Measurements from ENCODE around the gene SLC16A4. TPM values are rescaled to one million over a fixed set of nuclear protein-coding genes. Genes with fewer than 3 reads are reported as not detected.

Gene SLC16A4
- total and polyA plus RNA-seq, 2 experiments from 2014 or later = 10.7 to 16.2 TPM

- Histone ChIP-seq H3K9me2 (replicated peaks; ENCODE audit: insufficient read depth) (no peaks in the 10 kb centered on the region), H3K9me3 (ENCODE audit: low read depth) (no peaks in the 10 kb centered on the region), H4K20me1 (ENCODE audit: insufficient read depth, poor library complexity, severe bottlenecking) (no peaks in the 10 kb centered on the region), H3K79me2 (no peaks in the 10 kb centered on the region), H3K27ac (peak overlapping the region; percentile 78), H3K27me3 (no peaks in the 10 kb centered on the region), H3K36me3 (replicated peaks; ENCODE audit: insufficient read depth, low read depth) (no peaks in the 10 kb centered on the region), H3K4me3 (no peak overlapping the region), H3K4me1 (ENCODE audit: insufficient read depth) (peaks cover 49% of the 10 kb centered on the region), H2AFZ (no peak overlapping the region), H3K4me2 (peak overlapping the region; percentile 63)
- TF ChIP-seq EZH2phosphoT487 (IDR thresholded peaks at IDR 0.05; ENCODE audit: low read depth, severe bottlenecking, unreplicated experiment) = no peak
- no peak for TF ChIP-seq EZH2 (IDR thresholded peaks at IDR 0.05; ENCODE audit: borderline replicate concordance)
- no peak for TF ChIP-seq CTCF (IDR thresholded peaks at IDR 0.05; ENCODE audit: poor library complexity)
- peak; percentile 62 for DNase-seq (ENCODE audit: low spot score)
- 64% methylated on average over 6 of the region's 6 CpGs for WGBS (ENCODE audit: low lambda C conversion rate, missing lambda C conversion rate)
Measured at GRCh38 chr1:110390096-110390495, 730 bp downstream of the SLC16A4 start.

- WGBS (ENCODE audit: low lambda C conversion rate, missing lambda C conversion rate) = 100% methylated on average over 1 of the region's 1 CpG
- TF ChIP-seq EZH2 (IDR thresholded peaks at IDR 0.05; ENCODE audit: borderline replicate concordance) (no peak), CTCF (IDR thresholded peaks at IDR 0.05; ENCODE audit: poor library complexity) (no peak), EZH2phosphoT487 (IDR thresholded peaks at IDR 0.05; ENCODE audit: low read depth, severe bottlenecking, unreplicated experiment) (no peak)
- Histone ChIP-seq H3K4me3 (no peak overlapping the region), H3K36me3 (replicated peaks; ENCODE audit: insufficient read depth, low read depth) (no peaks in the 10 kb centered on the region), H3K27ac (no peak overlapping the region), H3K4me1 (ENCODE audit: insufficient read depth) (peaks cover 26% of the 10 kb centered on the region), H4K20me1 (ENCODE audit: insufficient read depth, poor library complexity, severe bottlenecking) (no peaks in the 10 kb centered on the region), H2AFZ (no peak overlapping the region), H3K4me2 (no peak overlapping the region), H3K27me3 (no peaks in the 10 kb centered on the region), H3K79me2 (no peaks in the 10 kb centered on the region), H3K9me3 (ENCODE audit: low read depth) (no peaks in the 10 kb centered on the region), H3K9me2 (replicated peaks; ENCODE audit: insufficient read depth) (no peaks in the 10 kb centered on the region)
- DNase-seq (ENCODE audit: low spot score) = no peak
Measured at GRCh38 chr1:110387048-110387754, 3.6 kb downstream of the SLC16A4 start.

GRCh38 chr1:110385369-110385768, 5.5 kb downstream of the SLC16A4 start:
- H3K4me2 ChIP-seq = no peak overlapping the region
- peaks cover 8% of the 10 kb centered on the region for H3K4me1 ChIP-seq (ENCODE audit: insufficient read depth)
- H2AFZ ChIP-seq = no peak overlapping the region
- TF ChIP-seq EZH2phosphoT487 (IDR thresholded peaks at IDR 0.05; ENCODE audit: low read depth, severe bottlenecking, unreplicated experiment) = no peak
- TF ChIP-seq EZH2 (IDR thresholded peaks at IDR 0.05; ENCODE audit: borderline replicate concordance) = no peak
- no peak for TF ChIP-seq CTCF (IDR thresholded peaks at IDR 0.05; ENCODE audit: poor library complexity)
- no peak for DNase-seq (ENCODE audit: low spot score)
- H3K36me3 ChIP-seq (replicated peaks; ENCODE audit: insufficient read depth, low read depth) = no peaks in the 10 kb centered on the region
- no peaks in the 10 kb centered on the region for H3K27me3 ChIP-seq
- peak overlapping the region; percentile 59 for H3K27ac ChIP-seq
- WGBS (ENCODE audit: low lambda C conversion rate, missing lambda C conversion rate) = 100% methylated on average over 1 of the region's 1 CpG
- no peak overlapping the region for H3K4me3 ChIP-seq
- no peaks in the 10 kb centered on the region for H3K9me3 ChIP-seq (ENCODE audit: low read depth)
- H3K9me2 ChIP-seq (replicated peaks; ENCODE audit: insufficient read depth) = no peaks in the 10 kb centered on the region
- no peaks in the 10 kb centered on the region for H4K20me1 ChIP-seq (ENCODE audit: insufficient read depth, poor library complexity, severe bottlenecking)
- H3K79me2 ChIP-seq = no peaks in the 10 kb centered on the region

All from hepatocyte (in vitro differentiated cells).